ENCODE results near the gene XPA. TPM values are rescaled to one million over a fixed set of nuclear protein-coding genes. Genes with fewer than 3 reads are reported as not detected.

Gene XPA
- total and polyA plus RNA-seq, 2 donors (not counting 1 experiment from before 2014, with no cell fraction given) = 6.1 to 9.7 TPM

DNA sequence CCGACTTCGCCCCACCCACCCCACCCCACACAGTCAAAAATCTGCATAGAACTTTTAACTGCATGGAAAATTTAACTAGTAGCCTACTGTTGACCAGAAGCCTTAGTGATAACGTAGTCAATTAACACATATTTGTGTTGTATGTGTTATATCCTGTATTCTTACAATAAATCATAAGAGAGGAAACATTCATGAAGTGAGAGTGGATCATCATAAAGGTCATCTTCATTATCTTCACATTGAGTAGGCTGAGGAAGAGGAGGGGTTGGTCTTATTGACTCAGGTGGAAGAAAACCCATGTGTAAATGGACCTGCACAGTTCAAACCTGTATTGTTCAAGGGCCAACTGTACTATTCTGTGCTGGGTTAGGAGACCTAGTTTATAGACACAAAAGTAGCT, 31.4 kb downstream of the XPA start:
- DNase-seq (ENCODE audit: low read depth in 2 of 2) = no peak

DNA sequence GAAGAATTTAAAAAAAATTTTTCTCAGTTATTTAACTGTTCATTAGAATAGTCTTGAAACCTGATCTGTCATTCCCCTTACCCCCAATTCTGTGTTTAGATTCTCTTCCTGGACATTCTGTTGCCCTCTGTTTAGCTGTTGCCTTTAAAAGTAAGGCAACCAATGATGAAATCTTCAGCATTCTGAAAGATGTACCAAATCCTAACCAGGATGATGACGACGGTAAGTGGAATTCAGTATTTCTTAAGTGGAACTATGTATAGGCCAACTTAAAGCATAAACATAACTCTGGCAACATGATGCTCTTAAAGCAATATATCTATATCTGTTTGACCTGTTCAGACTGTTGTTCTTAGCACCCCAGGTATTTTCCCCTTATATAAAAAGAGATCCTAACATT, 36.3 kb downstream of the XPA start:
- Histone ChIP-seq H2AFZ (ENCODE audit: low read length) (no peak overlapping the region), H3K27ac (ENCODE audit: insufficient read depth, low read length) (no peak overlapping the region), H3K79me2 (ENCODE audit: control insufficient read depth, insufficient read depth, low read length) (no peaks in the 10 kb centered on the region), H3K4me2 (ENCODE audit: extremely low read depth, insufficient read depth, low read length) (no peak overlapping the region), H3K4me1 (ENCODE audit: control insufficient read depth, extremely low read depth, insufficient read depth, low read length) (no peaks in the 10 kb centered on the region), H3K27me3 (ENCODE audit: control insufficient read depth, insufficient read depth, low read length) (no peaks in the 10 kb centered on the region), H3K36me3 (ENCODE audit: control insufficient read depth, insufficient read depth, low read length) (peaks cover 9% of the 10 kb centered on the region), H3K9me3 (ENCODE audit: control insufficient read depth, insufficient read depth, low read depth, low read length) (no peaks in the 10 kb centered on the region), H3K9ac (ENCODE audit: insufficient read depth, low read length) (no peak overlapping the region), H4K20me1 (ENCODE audit: control insufficient read depth, extremely low read depth, insufficient read depth, low read length) (no peaks in the 10 kb centered on the region), H3K4me3 (replicated peaks in 1 of 4; ENCODE audit: control extremely low read depth in 1 of 4, insufficient read depth in 1 of 4, low read depth in 3 of 4, low read length in 4 of 4) (no peak overlapping the region)
- DNase-seq (ENCODE audit: low read depth in 2 of 2) = peak in 1 of 2 donors; percentile 78
- no peak for TF ChIP-seq EZH2 (IDR thresholded peaks at IDR 0.05; ENCODE audit: low read length, missing control alignments)
- TF ChIP-seq, protein P1, sequence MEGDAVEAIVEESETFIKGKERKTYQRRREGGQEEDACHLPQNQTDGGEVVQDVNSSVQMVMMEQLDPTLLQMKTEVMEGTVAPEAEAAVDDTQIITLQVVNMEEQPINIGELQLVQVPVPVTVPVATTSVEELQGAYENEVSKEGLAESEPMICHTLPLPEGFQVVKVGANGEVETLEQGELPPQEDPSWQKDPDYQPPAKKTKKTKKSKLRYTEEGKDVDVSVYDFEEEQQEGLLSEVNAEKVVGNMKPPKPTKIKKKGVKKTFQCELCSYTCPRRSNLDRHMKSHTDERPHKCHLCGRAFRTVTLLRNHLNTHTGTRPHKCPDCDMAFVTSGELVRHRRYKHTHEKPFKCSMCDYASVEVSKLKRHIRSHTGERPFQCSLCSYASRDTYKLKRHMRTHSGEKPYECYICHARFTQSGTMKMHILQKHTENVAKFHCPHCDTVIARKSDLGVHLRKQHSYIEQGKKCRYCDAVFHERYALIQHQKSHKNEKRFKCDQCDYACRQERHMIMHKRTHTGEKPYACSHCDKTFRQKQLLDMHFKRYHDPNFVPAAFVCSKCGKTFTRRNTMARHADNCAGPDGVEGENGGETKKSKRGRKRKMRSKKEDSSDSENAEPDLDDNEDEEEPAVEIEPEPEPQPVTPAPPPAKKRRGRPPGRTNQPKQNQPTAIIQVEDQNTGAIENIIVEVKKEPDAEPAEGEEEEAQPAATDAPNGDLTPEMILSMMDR (conservative IDR thresholded peaks at IDR 0.05 in 1 of 2, IDR thresholded peaks at IDR 0.05 in 1 of 2; ENCODE audit: low read depth in 1 of 2, low read length in 2 of 2) = no peak

More for the DNA sequence above, 31.4 kb downstream of the XPA start:
- no peaks in the 10 kb centered on the region for H3K27me3 ChIP-seq (ENCODE audit: control insufficient read depth, insufficient read depth, low read length)
- H3K79me2 ChIP-seq (ENCODE audit: control insufficient read depth, insufficient read depth, low read length) = no peaks in the 10 kb centered on the region
- no peak overlapping the region for H3K27ac ChIP-seq (ENCODE audit: insufficient read depth, low read length)
- no peak overlapping the region for H3K4me2 ChIP-seq (ENCODE audit: extremely low read depth, insufficient read depth, low read length)
- no peak for TF ChIP-seq EZH2 (IDR thresholded peaks at IDR 0.05; ENCODE audit: low read length, missing control alignments)
- TF ChIP-seq, protein P1 (conservative IDR thresholded peaks at IDR 0.05 in 1 of 2, IDR thresholded peaks at IDR 0.05 in 1 of 2; ENCODE audit: low read depth in 1 of 2, low read length in 2 of 2) = no peak
- H3K4me3 ChIP-seq (replicated peaks in 1 of 4; ENCODE audit: control extremely low read depth in 1 of 4, insufficient read depth in 1 of 4, low read depth in 3 of 4, low read length in 4 of 4) = no peak overlapping the region
- no peaks in the 10 kb centered on the region for H3K9me3 ChIP-seq (ENCODE audit: control insufficient read depth, insufficient read depth, low read depth, low read length)
- no peaks in the 10 kb centered on the region for H3K4me1 ChIP-seq (ENCODE audit: control insufficient read depth, extremely low read depth, insufficient read depth, low read length)
- H3K9ac ChIP-seq (ENCODE audit: insufficient read depth, low read length) = no peak overlapping the region
- peaks cover 12% of the 10 kb centered on the region for H3K36me3 ChIP-seq (ENCODE audit: control insufficient read depth, insufficient read depth, low read length)
- no peak overlapping the region for H2AFZ ChIP-seq (ENCODE audit: low read length)
- no peaks in the 10 kb centered on the region for H4K20me1 ChIP-seq (ENCODE audit: control insufficient read depth, extremely low read depth, insufficient read depth, low read length)

DNA sequence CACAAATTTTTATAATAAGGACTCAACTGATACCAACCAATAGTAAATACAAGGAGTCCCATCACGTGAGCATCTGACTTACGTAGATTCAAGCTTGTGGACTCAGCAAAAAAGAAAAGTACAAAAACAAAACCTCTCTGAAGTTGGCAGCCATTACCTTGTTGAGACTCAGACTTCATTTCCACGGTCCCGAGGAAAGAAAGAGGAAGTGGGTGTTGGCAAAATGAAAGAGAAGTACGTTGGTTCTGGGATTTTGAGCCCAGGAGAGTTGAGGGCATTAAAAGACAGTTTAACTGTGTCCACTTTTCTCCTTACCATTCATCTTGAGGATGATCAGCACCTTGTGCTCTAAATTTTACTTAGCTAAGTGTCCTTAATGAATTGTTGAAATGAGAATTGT, 36.8 kb downstream of the XPA start:
- no peak overlapping the region for H3K4me2 ChIP-seq (ENCODE audit: extremely low read depth, insufficient read depth, low read length)
- no peaks in the 10 kb centered on the region for H3K27me3 ChIP-seq (ENCODE audit: control insufficient read depth, insufficient read depth, low read length)
- no peak overlapping the region for H3K9ac ChIP-seq (ENCODE audit: insufficient read depth, low read length)
- no peaks in the 10 kb centered on the region for H3K4me1 ChIP-seq (ENCODE audit: control insufficient read depth, extremely low read depth, insufficient read depth, low read length)
- DNase-seq (ENCODE audit: low read depth in 2 of 2) = no peak
- H3K36me3 ChIP-seq (ENCODE audit: control insufficient read depth, insufficient read depth, low read length) = peaks cover 8% of the 10 kb centered on the region
- no peaks in the 10 kb centered on the region for H3K79me2 ChIP-seq (ENCODE audit: control insufficient read depth, insufficient read depth, low read length)
- H3K27ac ChIP-seq (ENCODE audit: insufficient read depth, low read length) = no peak overlapping the region
- H4K20me1 ChIP-seq (ENCODE audit: control insufficient read depth, extremely low read depth, insufficient read depth, low read length) = no peaks in the 10 kb centered on the region
- no peaks in the 10 kb centered on the region for H3K9me3 ChIP-seq (ENCODE audit: control insufficient read depth, insufficient read depth, low read depth, low read length)
- no peak overlapping the region for H2AFZ ChIP-seq (ENCODE audit: low read length)
- H3K4me3 ChIP-seq (replicated peaks in 1 of 4; ENCODE audit: control extremely low read depth in 1 of 4, insufficient read depth in 1 of 4, low read depth in 3 of 4, low read length in 4 of 4) = no peak overlapping the region
- TF ChIP-seq, protein P1 (conservative IDR thresholded peaks at IDR 0.05 in 1 of 2, IDR thresholded peaks at IDR 0.05 in 1 of 2; ENCODE audit: low read depth in 1 of 2, low read length in 2 of 2) = no peak
- no peak for TF ChIP-seq EZH2 (IDR thresholded peaks at IDR 0.05; ENCODE audit: low read length, missing control alignments)

Measured in fibroblast of lung (primary cell).